GM12874 (cell line): ENCODE measurements around the gene SLC39A5.

Experiments
- TF ChIP-seq, protein P1 (sequence below): IDR thresholded peaks from 2 replicates; pipeline ENCODE4 v1.5.1; 2011; ENCODE audit warnings: low read depth, mild to moderate bottlenecking, control low read depth, low read length, moderate library complexity; ENCODE audit not compliant: insufficient read depth

The SLC39A5 gene

DNA sequence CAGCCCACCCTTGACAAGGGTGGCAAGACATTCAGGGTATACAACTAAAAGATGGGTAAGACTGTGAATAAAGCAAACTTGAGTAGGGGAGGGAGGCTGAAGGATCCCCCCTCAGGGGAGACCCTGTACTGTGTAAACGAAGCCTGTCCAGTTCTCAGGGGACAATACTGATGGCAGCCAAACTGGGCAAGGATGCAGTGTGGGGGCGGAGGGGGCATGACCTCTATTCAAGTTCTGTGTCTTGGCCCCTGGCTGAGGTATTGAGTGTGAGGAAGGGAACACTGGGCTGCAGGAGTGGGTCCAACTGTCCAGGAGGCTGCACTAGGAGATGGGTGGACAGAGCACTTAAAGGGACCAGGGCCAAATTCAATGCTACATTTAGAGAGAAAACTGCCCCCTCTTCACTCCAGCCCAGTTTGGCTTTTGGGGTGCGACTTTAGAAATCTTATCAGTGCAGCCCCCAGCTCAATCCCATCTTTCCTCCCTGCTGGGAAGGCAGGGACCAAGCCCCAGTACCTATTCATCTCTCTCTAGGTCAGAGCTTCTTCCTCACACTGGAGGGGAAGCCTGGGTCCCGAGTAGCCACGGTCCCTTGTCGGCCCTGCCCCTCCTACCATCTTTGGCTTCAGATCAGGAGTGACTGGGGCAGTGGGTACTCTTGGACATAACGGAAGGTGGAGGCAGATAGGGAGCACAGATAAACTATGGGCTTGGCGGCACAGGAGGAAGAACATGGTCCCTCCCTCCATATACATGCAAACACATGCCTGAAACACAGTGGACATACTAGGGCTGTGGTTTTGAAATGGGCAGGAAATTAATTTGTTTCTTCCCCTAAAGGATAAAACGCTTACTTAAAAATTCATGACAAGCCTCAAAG is 11.8 kb downstream of the SLC39A5 start:
- TF ChIP-seq, protein P1, sequence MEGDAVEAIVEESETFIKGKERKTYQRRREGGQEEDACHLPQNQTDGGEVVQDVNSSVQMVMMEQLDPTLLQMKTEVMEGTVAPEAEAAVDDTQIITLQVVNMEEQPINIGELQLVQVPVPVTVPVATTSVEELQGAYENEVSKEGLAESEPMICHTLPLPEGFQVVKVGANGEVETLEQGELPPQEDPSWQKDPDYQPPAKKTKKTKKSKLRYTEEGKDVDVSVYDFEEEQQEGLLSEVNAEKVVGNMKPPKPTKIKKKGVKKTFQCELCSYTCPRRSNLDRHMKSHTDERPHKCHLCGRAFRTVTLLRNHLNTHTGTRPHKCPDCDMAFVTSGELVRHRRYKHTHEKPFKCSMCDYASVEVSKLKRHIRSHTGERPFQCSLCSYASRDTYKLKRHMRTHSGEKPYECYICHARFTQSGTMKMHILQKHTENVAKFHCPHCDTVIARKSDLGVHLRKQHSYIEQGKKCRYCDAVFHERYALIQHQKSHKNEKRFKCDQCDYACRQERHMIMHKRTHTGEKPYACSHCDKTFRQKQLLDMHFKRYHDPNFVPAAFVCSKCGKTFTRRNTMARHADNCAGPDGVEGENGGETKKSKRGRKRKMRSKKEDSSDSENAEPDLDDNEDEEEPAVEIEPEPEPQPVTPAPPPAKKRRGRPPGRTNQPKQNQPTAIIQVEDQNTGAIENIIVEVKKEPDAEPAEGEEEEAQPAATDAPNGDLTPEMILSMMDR: no peak

DNA sequence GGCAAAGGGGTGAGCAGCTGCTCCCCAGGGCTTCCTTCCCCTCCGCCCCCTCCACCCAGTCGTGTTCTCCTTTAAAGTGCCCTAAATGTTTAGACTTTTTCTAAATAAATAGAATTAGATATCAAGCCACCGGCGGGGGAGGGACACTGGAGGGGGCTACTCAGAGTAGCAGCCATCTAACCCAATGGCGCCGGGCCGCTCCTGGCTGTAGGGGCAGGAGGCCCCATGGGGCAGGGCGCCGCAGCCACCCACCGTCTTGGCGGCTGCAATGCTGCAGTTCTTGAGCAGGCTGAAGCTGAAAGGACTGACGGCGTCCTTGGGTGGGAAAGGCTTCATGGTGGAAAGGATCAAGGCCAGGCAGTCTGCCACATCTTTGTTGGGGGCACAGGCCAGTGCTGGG is 13.1 kb downstream of the SLC39A5 start:
- TF ChIP-seq, protein P1: no peak

DNA sequence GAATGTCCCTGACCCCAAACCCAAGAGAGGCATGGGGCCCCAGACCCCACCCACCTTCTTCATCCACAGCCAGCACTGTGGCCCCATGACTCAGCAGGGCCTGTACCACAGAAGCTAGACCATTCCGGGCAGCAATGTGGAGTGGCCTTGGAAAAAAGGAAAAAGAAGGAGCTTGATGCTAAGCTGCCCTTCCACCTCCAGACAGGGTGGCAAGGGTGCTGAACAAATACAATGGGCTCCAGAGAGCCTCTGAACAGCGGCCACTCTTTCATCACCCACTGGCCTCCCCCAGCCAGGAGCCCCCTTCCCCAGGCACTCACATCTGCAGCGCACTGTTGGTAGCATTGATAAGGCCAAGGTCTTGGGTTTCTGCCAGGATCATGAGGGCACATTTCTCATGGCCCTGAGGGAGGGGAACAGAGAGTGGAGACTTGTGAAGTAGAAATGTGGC is 13.9 kb downstream of the SLC39A5 start:
- TF ChIP-seq, protein P1: no peak

DNA sequence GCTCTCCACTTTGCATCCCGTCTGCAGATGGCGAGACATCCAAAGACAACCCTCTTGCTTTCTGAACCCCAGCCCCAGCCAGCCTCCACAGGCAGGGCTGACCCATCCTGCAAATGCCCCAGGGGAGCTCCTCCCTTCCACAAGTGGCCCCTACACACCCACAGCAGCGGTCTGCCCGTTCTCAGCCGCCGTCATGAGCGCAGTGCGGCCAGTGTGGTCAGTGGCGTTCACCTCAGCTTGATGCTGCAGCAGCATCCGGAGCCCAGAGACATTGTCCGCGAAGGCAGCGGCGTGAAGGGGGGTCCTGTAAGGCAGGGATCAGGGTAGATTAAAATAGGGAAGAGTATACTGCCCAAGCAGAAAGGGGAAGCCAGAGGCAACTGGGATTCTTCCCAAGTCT is 14.6 kb downstream of the SLC39A5 start:
- TF ChIP-seq, protein P1: no peak

DNA sequence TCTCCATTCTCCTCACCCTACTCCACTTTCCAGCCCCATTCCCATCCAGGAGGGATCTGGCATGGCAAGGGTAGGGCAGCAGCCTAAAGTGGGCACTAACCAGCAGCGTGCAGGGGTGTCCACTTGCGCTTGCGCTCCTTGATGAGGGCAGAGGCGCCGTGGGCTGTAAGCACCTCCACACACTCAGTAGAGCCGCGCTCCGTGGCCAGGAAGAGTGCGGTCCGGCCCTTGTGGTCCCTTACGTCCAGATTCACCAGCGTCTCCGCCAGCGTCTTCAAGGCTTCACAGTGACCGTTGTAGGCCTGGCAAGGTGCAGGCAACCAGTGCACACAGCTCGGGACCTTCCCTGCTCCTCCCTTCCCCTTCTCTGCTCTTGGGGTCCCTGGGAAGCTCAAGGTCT is 18.1 kb downstream of the SLC39A5 start:
- TF ChIP-seq, protein P1: no peak

DNA sequence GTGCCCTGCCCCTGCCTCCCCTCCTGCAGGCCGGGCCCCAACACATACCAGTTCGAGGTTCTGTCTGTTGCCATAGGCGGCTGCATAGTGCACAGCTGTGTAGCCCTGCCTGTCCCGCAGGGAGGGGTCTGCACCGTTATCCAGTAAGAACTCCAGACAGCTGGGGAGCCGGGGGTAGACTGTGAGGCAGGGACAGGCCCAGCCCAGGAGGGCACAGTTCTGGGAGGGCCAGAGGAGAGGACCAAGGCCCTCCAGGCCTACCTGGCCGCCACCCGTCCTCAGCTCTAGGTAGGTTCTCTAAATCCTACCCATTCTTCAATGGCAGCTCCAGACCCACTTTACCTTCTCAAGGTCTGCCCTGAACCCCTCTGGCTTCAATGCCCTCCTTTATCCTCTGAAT is 18.9 kb downstream of the SLC39A5 start:
- TF ChIP-seq, protein P1: no peak

DNA sequence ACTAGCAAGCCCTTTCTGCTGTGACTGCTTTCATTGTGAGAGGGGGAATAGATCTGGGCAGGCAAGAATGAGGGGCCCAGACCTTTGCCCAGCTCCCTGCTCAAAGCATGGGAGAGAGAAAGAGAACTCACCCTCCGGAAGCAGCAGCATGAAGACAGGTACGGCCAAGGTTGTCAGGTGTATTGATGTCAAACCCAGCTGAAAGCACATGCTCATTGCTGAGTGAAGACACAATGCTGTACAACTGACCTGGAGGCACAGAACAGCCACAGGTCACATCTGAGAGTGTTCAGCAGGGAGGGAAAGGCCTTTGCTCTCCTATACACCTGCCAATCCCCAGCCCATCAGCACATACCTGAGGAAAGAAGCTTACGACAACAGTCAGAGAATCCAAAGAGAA is 22.8 kb downstream of the SLC39A5 start:
- TF ChIP-seq, protein P1: no peak
